ENCODE results near the gene PIEZO1.

GRCh38 chr16:88688013-88688778 lies 96.8 kb downstream of the PIEZO1 start:
- TF ChIP-seq CTCF (IDR thresholded peaks at IDR 0.05) (no peak), POLR2A (IDR thresholded peaks at IDR 0.05) (no peak)
